SK-N-SH (cell line): ENCODE data around the gene NAALADL1. TPM values are rescaled to one million over a fixed set of nuclear protein-coding genes. Genes with fewer than 3 reads are reported as not detected.

ENCODE experiments used
- CTCF ChIA-PET: fragments of 300-600, 350-600 bp; formaldehyde crosslinking; extraction: SDS; loops from one replicate; lab custom pipeline; 2021; lab: Yijun Ruan, JAX
- POLR2A ChIA-PET: fragments of 350-600 bp; sonication (Branson Sonifier 250); formaldehyde crosslinking; extraction: SDS; loops from one replicate; lab custom pipeline; 2020; ENCODE audit warnings: antibody characterized with exemption, inconsistent platforms; lab: Yijun Ruan, JAX
- DNase-seq: peaks from one replicate; pipeline ENCODE4 v3.0.0; 2012
- H2AFZ ChIP-seq: fragments of 200-600 bp; sonication (generic); 2 replicates; pipeline ENCODE4 v1.8.1; 2016; ENCODE audit warnings: antibody characterized with exemption, mild to moderate bottlenecking, low read depth
- H3F3A ChIP-seq: fragments of 200-600 bp; sonication (generic); replicated peaks from 2 replicates; pipeline ENCODE3; 2016; ENCODE audit warnings: antibody characterized with exemption, mild to moderate bottlenecking; ENCODE audit not compliant: insufficient read depth
- H3K27ac ChIP-seq, 2 experiments: fragments of 200-500 bp in 1 of 2; fragments of 200-600 bp in 1 of 2; sonication (Bioruptor generic) in 1 of 2; sonication (generic), shearing (Covaris generic) in 1 of 2; 2 replicates each; pipeline versions ENCODE4 v1.5.1 to v1.6.1; 2014 to 2016; ENCODE audit warnings: low read depth in 2 of 2, inconsistent platforms in 1 of 2, low read length in 1 of 2, mild to moderate bottlenecking in 1 of 2, mixed read lengths in 1 of 2
- H3K27me3 ChIP-seq: fragments of 200-600 bp; sonication (generic), shearing (Covaris generic); 2 replicates; pipeline ENCODE4 v1.6.1; 2016; ENCODE audit warnings: mixed run types; ENCODE audit not compliant: insufficient read depth
- H3K36me3 ChIP-seq, 2 experiments: fragments of 200-500 bp in 1 of 2; fragments of 200-600 bp in 1 of 2; sonication (Bioruptor generic) in 1 of 2; sonication (generic) in 1 of 2; replicated peaks in 1 of 2; 2 replicates each; pipeline versions ENCODE3 to v1.5.1; 2014 to 2016; ENCODE audit warnings: low read length in 1 of 2, mild to moderate bottlenecking in 1 of 2; ENCODE audit not compliant: insufficient read depth in 2 of 2, control insufficient read depth in 1 of 2
- H3K4me1 ChIP-seq, 2 experiments: fragments of 200-500 bp in 1 of 2; fragments of 200-600 bp in 1 of 2; sonication (Bioruptor generic) in 1 of 2; sonication (generic), shearing (Covaris generic) in 1 of 2; 2 replicates each; pipeline versions ENCODE4 v1.5.1 to v1.6.1; 2014 to 2016; ENCODE audit warnings: low read depth in 1 of 2, low read length in 1 of 2, mixed run types in 1 of 2; ENCODE audit not compliant: insufficient read depth in 2 of 2, control insufficient read depth in 1 of 2
- H3K4me2 ChIP-seq: fragments of 200-600 bp; sonication (generic), shearing (Covaris generic); 2 replicates; pipeline ENCODE4 v1.6.1; 2017; ENCODE audit warnings: mixed run types
- H3K4me3 ChIP-seq, 2 experiments: fragments of 200-500 bp in 1 of 2; fragments of 200-600 bp in 1 of 2; sonication (Bioruptor generic) in 1 of 2; sonication (generic), shearing (Covaris generic) in 1 of 2; 2 replicates each; pipeline versions ENCODE4 v1.5.1 to v1.8.1; 2014 to 2016; ENCODE audit warnings: low read depth in 2 of 2, inconsistent platforms in 1 of 2, low read length in 1 of 2, mild to moderate bottlenecking in 1 of 2, mixed read lengths in 1 of 2, moderate library complexity in 1 of 2
- H3K79me2 ChIP-seq: fragments of 200-600 bp; sonication (generic); 2 replicates; pipeline ENCODE4 v1.8.1; 2017; ENCODE audit warnings: mild to moderate bottlenecking; ENCODE audit not compliant: insufficient read depth
- H3K9ac ChIP-seq: fragments of 200-600 bp; sonication (generic); 2 replicates; pipeline ENCODE4 v1.6.1; 2017; ENCODE audit warnings: mixed run types
- H3K9me2 ChIP-seq: fragments of 200-600 bp; sonication (generic); 2 replicates; pipeline ENCODE4 v1.6.1; 2017; ENCODE audit warnings: mixed run types
- H3K9me3 ChIP-seq: fragments of 200-600 bp; sonication (generic); 2 replicates; pipeline ENCODE4 v1.6.1; 2017; ENCODE audit warnings: mixed run types, mild to moderate bottlenecking, moderate library complexity
- H4K20me1 ChIP-seq: fragments of 200-600 bp; sonication (generic); 2 replicates; pipeline ENCODE4 v1.6.1; 2017; ENCODE audit warnings: mild to moderate bottlenecking, mixed run types; ENCODE audit not compliant: insufficient read depth
- CHD2 ChIP-seq: fragments of 150-350 bp; IDR thresholded peaks from 2 replicates; pipeline ENCODE4 v1.6.1; 2018; ENCODE audit warnings: low read length; ENCODE audit not compliant: partially characterized antibody
- CTCF ChIP-seq: fragments of 200-600 bp; sonication (generic); IDR thresholded peaks from 2 replicates; pipeline ENCODE4 v1.6.1; 2017; ENCODE audit warnings: antibody characterized with exemption, mild to moderate bottlenecking, moderate library complexity
- ELF1 ChIP-seq: IDR thresholded peaks from 2 replicates; pipeline ENCODE4 v1.4.0; 2012
- EP300 ChIP-seq, 2 experiments: IDR thresholded peaks; 2 replicates each; pipeline versions ENCODE4 v1.4.0 to v1.6.1; 2012; ENCODE audit warnings: borderline replicate concordance in 1 of 2, low read depth in 1 of 2, low read length in 1 of 2
- EZH2phosphoT487 ChIP-seq: fragments of 200-600 bp; sonication (generic); IDR thresholded peaks from 2 replicates; pipeline ENCODE4 v1.6.1; 2017; ENCODE audit warnings: low read depth, mixed run types, mild to moderate bottlenecking, antibody characterized with exemption, moderate library complexity, borderline replicate concordance
- FOSL2 ChIP-seq: IDR thresholded peaks from 2 replicates; pipeline ENCODE4 v1.4.0; 2012; ENCODE audit warnings: low read depth, mild to moderate bottlenecking, moderate library complexity, borderline replicate concordance
- FOXM1 ChIP-seq: IDR thresholded peaks from 2 replicates; pipeline ENCODE4 v1.4.0; 2012; ENCODE audit warnings: low read depth, mild to moderate bottlenecking
- GABPA ChIP-seq: IDR thresholded peaks from 2 replicates; pipeline ENCODE4 v1.4.0; 2012; ENCODE audit warnings: low read depth, mild to moderate bottlenecking
- GATA2 ChIP-seq: sonication (generic); formaldehyde crosslinking; IDR thresholded peaks from 2 replicates; pipeline ENCODE4 v1.5.0; 2020; ENCODE audit warnings: mild to moderate bottlenecking, missing genetic modification reagents
- IRF3 ChIP-seq: fragments of 150-350 bp; IDR thresholded peaks from 2 replicates; pipeline ENCODE4 v1.6.1; 2016; ENCODE audit warnings: mild to moderate bottlenecking, low read depth, low read length
- NFIC ChIP-seq: IDR thresholded peaks from 2 replicates; pipeline ENCODE4 v1.4.0; 2012; ENCODE audit warnings: borderline replicate concordance
- POLR2AphosphoS5 ChIP-seq: IDR thresholded peaks from 2 replicates; pipeline ENCODE4 v1.6.1; 2012; ENCODE audit warnings: low read depth, low read length
- RAD21 ChIP-seq: IDR thresholded peaks from 2 replicates; pipeline ENCODE4 v1.6.1; 2012; ENCODE audit warnings: mild to moderate bottlenecking, low read length
- RFX5 ChIP-seq: IDR thresholded peaks from 2 replicates; pipeline ENCODE4 v1.6.1; 2012; ENCODE audit warnings: mild to moderate bottlenecking, improper control_type of control experiment, low read length
- RXRA ChIP-seq: IDR thresholded peaks from 2 replicates; pipeline ENCODE4 v1.4.0; 2012; ENCODE audit warnings: low read depth, mild to moderate bottlenecking, borderline replicate concordance
- SMC3 ChIP-seq: IDR thresholded peaks from 2 replicates; pipeline ENCODE4 v1.6.1; 2012; ENCODE audit warnings: low read depth, low read length, improper control_type of control experiment
- TAF1 ChIP-seq: IDR thresholded peaks from 2 replicates; pipeline ENCODE4 v1.6.1; 2012; ENCODE audit warnings: low read depth, mild to moderate bottlenecking, low read length, moderate library complexity, borderline replicate concordance
- TCF12 ChIP-seq: IDR thresholded peaks from 2 replicates; pipeline ENCODE4 v1.4.0; 2012
- TEAD4 ChIP-seq: IDR thresholded peaks from 2 replicates; pipeline ENCODE4 v1.4.0; 2012; ENCODE audit warnings: mild to moderate bottlenecking, borderline replicate concordance; ENCODE audit not compliant: insufficient read depth
- USF1 ChIP-seq: IDR thresholded peaks from 2 replicates; pipeline ENCODE4 v1.4.0; 2012; ENCODE audit warnings: low read depth, borderline replicate concordance
- USF2 ChIP-seq: fragments of 150-350 bp; IDR thresholded peaks from 2 replicates; pipeline ENCODE4 v1.6.1; 2017; ENCODE audit warnings: antibody characterized with exemption, low read length, low read depth, borderline replicate concordance
- YY1 ChIP-seq: IDR thresholded peaks from 2 replicates; pipeline ENCODE4 v1.4.0; 2012; ENCODE audit warnings: low read depth, mild to moderate bottlenecking
- WGBS: methylation state at CpG from one replicate; pipeline ENCODE4 v1.1.6; 2017; ENCODE audit warnings: low lambda C conversion rate; 5-methylcytosine and 5-hydroxymethylcytosine counted together
- polyA plus RNA-seq, 3 experiments: library from polyadenylated mRNA; depleted of rRNA; stranded (reverse); fragments of >200 nt; gene quantifications; 2 replicates each; pipeline ENCODE4 v1.2.3, GENCODE V29; 2012

Gene NAALADL1
- polyA plus RNA-seq, 1 of the 3 experiments (the other 2 are of a cell fraction) = not detected

GRCh38 chr11:65019824-65020223 lies 38.5 kb downstream of the NAALADL1 start:
- 97% methylated on average over 7 of the region's 7 CpGs for WGBS
- DNase-seq = no peak
- POLR2A ChIA-PET = no interaction called here

GRCh38 chr11:65017937-65018336 lies 40.4 kb downstream of the NAALADL1 start:
- H3K27me3 ChIP-seq = no peaks in the 10 kb centered on the region
- H3K79me2 ChIP-seq = peaks cover 24% of the 10 kb centered on the region; the same call in 1 of the 2 replicates
- no peaks in the 10 kb centered on the region for H3K9me2 ChIP-seq
- H3K27ac ChIP-seq = no peak overlapping the region
- H4K20me1 ChIP-seq = no peaks in the 10 kb centered on the region
- peaks cover 0 to 22% of the 10 kb centered on the region in 2 experiments for H3K36me3 ChIP-seq
- H3K4me3 ChIP-seq = no peak overlapping the region
- H3K9ac ChIP-seq = no peak overlapping the region
- no peaks in the 10 kb centered on the region for H3K9me3 ChIP-seq
- H3F3A ChIP-seq = peaks cover 13% of the 10 kb centered on the region
- POLR2A ChIA-PET = interaction anchor here (0.6 kb wide), 1 partner anchor 10 kb away, joined by 5 read pairs; no protein-coding TSS in a partner anchor
- WGBS = 95% methylated on average over 6 of the region's 6 CpGs
- DNase-seq = no peak
- peaks cover 3 to 4% of the 10 kb centered on the region in 2 experiments; a peak in 2 of 4 replicates for H3K4me1 ChIP-seq
- CTCF ChIA-PET = interaction anchor here (0.9 to 1.0 kb wide), 3 partner anchors 9 to 95 kb away, joined by 3 to 6 read pairs (median 3); partner anchors contain the start of gene SNX15
- H3K4me2 ChIP-seq = no peak overlapping the region
- no peak overlapping the region for H2AFZ ChIP-seq
- TF ChIP-seq EP300 (IDR thresholded peaks at IDR 0.05; ENCODE audit: borderline replicate concordance in 1 of 2, low read depth in 1 of 2, low read length in 1 of 2) = no peak
- TF ChIP-seq USF1 = no peak
- TF ChIP-seq IRF3 = no peak
- no peak for TF ChIP-seq EZH2phosphoT487
- TF ChIP-seq RAD21 = no peak
- TF ChIP-seq TCF12 = no peak
- no peak for TF ChIP-seq CTCF

More at GRCh38 chr11:65019824-65020223, 38.5 kb downstream of the NAALADL1 start:
- H4K20me1 ChIP-seq = no peaks in the 10 kb centered on the region
- no peak overlapping the region for H3K4me2 ChIP-seq
- H3K36me3 ChIP-seq = peaks cover 0 to 22% of the 10 kb centered on the region in 2 experiments
- H3K9me3 ChIP-seq = no peaks in the 10 kb centered on the region
- no peak overlapping the region for H3K27ac ChIP-seq
- CTCF ChIA-PET = no interaction called here
- no peaks in the 10 kb centered on the region for H3K9me2 ChIP-seq
- H3F3A ChIP-seq = no peaks in the 10 kb centered on the region
- no peak overlapping the region for H3K9ac ChIP-seq
- H3K27me3 ChIP-seq = no peaks in the 10 kb centered on the region
- peaks cover 22% of the 10 kb centered on the region; the same call in 1 of the 2 replicates for H3K79me2 ChIP-seq
- no peaks in the 10 kb centered on the region; a peak in 1 of 4 replicates for H3K4me1 ChIP-seq
- no peak overlapping the region for H2AFZ ChIP-seq
- H3K4me3 ChIP-seq = no peak overlapping the region
- TF ChIP-seq ELF1 (no peak), SMC3 (no peak), FOSL2 (no peak), GATA2 (CRISPR knock-in tag) (no peak), FOXM1 (no peak), YY1 (no peak), RXRA (no peak), USF2 (no peak), CHD2 (no peak), USF1 (no peak), IRF3 (no peak), GABPA (no peak), NFIC (no peak), TCF12 (no peak), TAF1 (no peak), RFX5 (no peak), EZH2phosphoT487 (no peak), TEAD4 (no peak), POLR2AphosphoS5 (no peak)
